HepG2 (cell line): Measurements from ENCODE around the gene ERVMER34-1. TPM values are rescaled to one million over a fixed set of nuclear protein-coding genes. Genes with fewer than 3 reads are reported as not detected.

Experiments
- ATAC-seq: fragments of 200-7000 bp; cut with Tn5 transposase; 3 replicates; pipeline ENCODE4 v1.9.1; 2020; ENCODE audit warnings: mild to moderate bottlenecking, moderate library complexity
- BruUV-seq: library from RNA; stranded (reverse); fragments of 400-500 nt; replicated peaks from 2 replicates; lab custom pipeline; 2021; lab: Mats Ljungman, UMichigan
- CTCF ChIA-PET: fragments of 300-600 bp; formaldehyde crosslinking; extraction: SDS; loops from one replicate; lab custom pipeline; 2021; ENCODE audit warnings: low total read pairs, inconsistent platforms, low intra/inter-chr PET ratio; lab: Yijun Ruan, JAX
- POLR2A ChIA-PET: fragments of 350-600 bp; sonication (Branson Sonifier 250); formaldehyde crosslinking; loops from one replicate; lab custom pipeline; 2020; ENCODE audit warnings: antibody characterized with exemption, inconsistent platforms; lab: Yijun Ruan, JAX
- DNase-seq: peaks from one replicate; pipeline ENCODE4 v3.0.0-alpha.2; 2015; ENCODE audit warnings: low spot score
- FAIRE-seq: peaks from 3 replicates; lab custom pipeline; 2011; peaks lifted over from hg19 to GRCh38; lab: Jason Lieb, UNC
- H2AFZ ChIP-seq: one replicate; pipeline ENCODE4 v1.6.1; 2011; ENCODE audit warnings: low read length, inconsistent platforms
- H3K27ac ChIP-seq: fragments of 300-600 bp; 3 replicates; pipeline ENCODE4 v1.8.0; 2011; ENCODE audit warnings: mixed run types, mild to moderate bottlenecking, mixed read lengths, low read length, inconsistent platforms; ENCODE audit not compliant: insufficient read depth; ENCODE audit errors: extremely low read length
- H3K27me3 ChIP-seq, 2 experiments: fragments of 200-600 bp in 1 of 2; 2 replicates in 1 of 2; 3 replicates in 1 of 2; pipeline versions ENCODE4 v1.6.0 to v1.8.0; 2011; ENCODE audit warnings: low read length in 2 of 2, mild to moderate bottlenecking in 2 of 2, moderate library complexity in 2 of 2, inconsistent platforms in 1 of 2; ENCODE audit not compliant: insufficient read depth in 2 of 2, control insufficient read depth in 1 of 2
- H3K36me3 ChIP-seq, 2 experiments: fragments of 200-600 bp in 1 of 2; replicated peaks in 1 of 2; 2 replicates in 1 of 2; 3 replicates in 1 of 2; pipeline versions ENCODE4 v1.5.1 to v1.8.0; 2011; ENCODE audit warnings: low read length in 2 of 2, inconsistent platforms in 1 of 2; ENCODE audit not compliant: insufficient read depth in 2 of 2, control insufficient read depth in 1 of 2
- H3K4me1 ChIP-seq: 2 replicates; pipeline ENCODE4 v1.5.1; 2012; ENCODE audit warnings: low read length, inconsistent platforms; ENCODE audit not compliant: insufficient read depth
- H3K4me2 ChIP-seq: 2 replicates; pipeline ENCODE4 v1.6.0; 2011; ENCODE audit warnings: low read depth, low read length, inconsistent platforms
- H3K4me3 ChIP-seq, 3 experiments: fragments of 200-600 bp in 1 of 3; sonication (generic), shearing (Covaris generic) in 1 of 3; replicated peaks in 1 of 3; 2 replicates each; pipeline ENCODE4 v1.5.1; 2011 to 2016; ENCODE audit warnings: low read length in 3 of 3, inconsistent platforms in 2 of 3, low read depth in 2 of 3, mild to moderate bottlenecking in 2 of 3, control low read depth in 1 of 3, mixed read lengths in 1 of 3; ENCODE audit not compliant: insufficient read depth in 1 of 3
- H3K79me2 ChIP-seq: one replicate; pipeline ENCODE4 v1.6.1; 2011; ENCODE audit warnings: low read length, inconsistent platforms; ENCODE audit not compliant: insufficient read depth
- H3K9ac ChIP-seq: 2 replicates; pipeline ENCODE4 v1.6.0; 2011; ENCODE audit warnings: mild to moderate bottlenecking, low read depth, low read length, inconsistent platforms; ENCODE audit not compliant: insufficient read depth
- H3K9me3 ChIP-seq: 2 replicates; pipeline ENCODE4 v1.5.1; 2012; ENCODE audit warnings: mild to moderate bottlenecking, low read length
- H4K20me1 ChIP-seq: 2 replicates; pipeline ENCODE4 v1.6.0; 2011; ENCODE audit warnings: inconsistent platforms, mild to moderate bottlenecking, low read length, moderate library complexity; ENCODE audit not compliant: insufficient read depth
- ARNT2 ChIP-seq: sonication (generic); formaldehyde crosslinking; IDR thresholded peaks from 2 replicates; pipeline ENCODE4 v1.8.0; 2022; ENCODE audit warnings: mild to moderate bottlenecking, low read depth, missing genetic modification reagents, moderate library complexity
- ASH2L ChIP-seq: fragments of 300-600, 200-600 bp; sonication (generic); IDR thresholded peaks from 2 replicates; pipeline ENCODE4 v1.7.0; 2017; ENCODE audit warnings: low read depth, mild to moderate bottlenecking, moderate library complexity, mixed read lengths, low read length; ENCODE audit not compliant: insufficient read length
- BHLHE40 ChIP-seq: IDR thresholded peaks from 2 replicates; pipeline ENCODE4 v1.6.1; 2011; ENCODE audit warnings: low read length, improper control_type of control experiment
- ESRRA ChIP-seq: sonication (generic); formaldehyde crosslinking; IDR thresholded peaks from 2 replicates; pipeline ENCODE4 v1.5.1; 2020; ENCODE audit warnings: mild to moderate bottlenecking, low read depth, missing genetic modification reagents
- FOXP4 ChIP-seq: sonication (generic); formaldehyde crosslinking; IDR thresholded peaks from 2 replicates; pipeline ENCODE4 v1.4.0; 2020; ENCODE audit warnings: missing genetic modification reagents
- GATAD2A ChIP-seq: IDR thresholded peaks from 2 replicates; pipeline ENCODE4 v1.6.1; 2016
- HNRNPH1 ChIP-seq: fragments of 200-400 bp; formaldehyde crosslinking; optimal IDR thresholded peaks from 2 replicates; pipeline ENCODE3; 2017; ENCODE audit warnings: mild to moderate bottlenecking, low read depth, low read length
- HNRNPUL1 ChIP-seq: fragments of 200-400 bp; formaldehyde crosslinking; IDR thresholded peaks from 2 replicates; pipeline ENCODE4 v1.6.1; 2017; ENCODE audit warnings: low read depth, mild to moderate bottlenecking, low read length, moderate library complexity
- POLR2AphosphoS2 ChIP-seq: IDR thresholded peaks from 2 replicates; pipeline ENCODE4 v1.6.1; 2011; ENCODE audit warnings: low read depth, low read length, improper control_type of control experiment
- SMC3 ChIP-seq: IDR thresholded peaks from 2 replicates; pipeline ENCODE4 v1.6.1; 2011; ENCODE audit warnings: low read length, improper control_type of control experiment
- SOX13 ChIP-seq, 3 experiments: fragments of 450-650 bp in 1 of 3; sonication (generic) in 1 of 3; formaldehyde crosslinking in 1 of 3; IDR thresholded peaks in 2 of 3; conservative IDR thresholded peaks in 1 of 3; 2 replicates each; pipeline versions ENCODE4 v1.5.0 to v1.6.1; 2016 to 2020; ENCODE audit warnings: antibody characterized with exemption in 1 of 3, mild to moderate bottlenecking in 1 of 3, missing compliant biosample characterization in 1 of 3, missing genetic modification reagents in 1 of 3, moderate library complexity in 1 of 3
- SRY ChIP-seq: sonication (generic); formaldehyde crosslinking; IDR thresholded peaks from 2 replicates; pipeline ENCODE4 v1.8.0; 2022; ENCODE audit warnings: mild to moderate bottlenecking, missing genetic modification reagents
- ZNF282 ChIP-seq: fragments of 450-650 bp; IDR thresholded peaks from 2 replicates; pipeline ENCODE4 v1.6.1; 2018; ENCODE audit not compliant: partially characterized antibody
- WGBS: methylation state at CpG from one replicate; pipeline ENCODE4 v1.1.6; 2017; ENCODE audit warnings: low lambda C conversion rate; 5-methylcytosine and 5-hydroxymethylcytosine counted together
- in situ Hi-C: cut with HindIII; loops from 2 replicates; pipeline ENCODE4 v1.10.0; 2017; ENCODE audit warnings: low pct_unique_long_range_greater_than_20kb; ENCODE audit not compliant: extremely low pct_ligation_motif_present
- intact Hi-C: fragments of 100-400 bp; cut with micrococcal nuclease; formaldehyde crosslinking; loops from one replicate; pipeline ENCODE4 v1.10.0; 2022; ENCODE audit not compliant: unreplicated experiment
- polyA plus RNA-seq, 8 experiments: library from polyadenylated mRNA; depleted of rRNA in 3 of 8; stranded (reverse) in 7 of 8; unstranded in 1 of 8; fragments of >200 nt; fragmentation: Illumina TruSeq in 4 of 8; extraction: Trizol in 4 of 8; gene quantifications; 2 replicates each; pipeline versions ENCODE4 v1.2.1 to v1.2.3, GENCODE V29; 2011 to 2016; ENCODE audit warnings: low read depth in 4 of 8, missing spikeins in 1 of 8, mixed read lengths in 1 of 8; ENCODE audit not compliant: insufficient read depth in 1 of 8
- total RNA-seq, 5 experiments: library from RNA; depleted of rRNA; stranded (reverse); fragments of >200 nt; fragmentation: Illumina TruSeq; extraction: Trizol; gene quantifications; 2 replicates each; pipeline ENCODE4 v1.2.3, GENCODE V29; 2016; ENCODE audit warnings: low read depth in 1 of 5
- TF ChIP-seq, protein P1 (sequence below): sonication (generic); formaldehyde crosslinking; IDR thresholded peaks from 2 replicates; pipeline ENCODE4 v1.4.0; 2020; ENCODE audit warnings: missing genetic modification reagents
- TF ChIP-seq, protein P2 (sequence below): sonication (generic); formaldehyde crosslinking; IDR thresholded peaks from 2 replicates; pipeline ENCODE4 v1.4.0; 2020; ENCODE audit warnings: missing genetic modification reagents

ERVMER34-1 gene
- total and polyA plus RNA-seq, 2 of the 13 experiments (the other 11 are each of a cell fraction or from before 2014, with no cell fraction given) = 0.04 to 0.35 TPM

DNA sequence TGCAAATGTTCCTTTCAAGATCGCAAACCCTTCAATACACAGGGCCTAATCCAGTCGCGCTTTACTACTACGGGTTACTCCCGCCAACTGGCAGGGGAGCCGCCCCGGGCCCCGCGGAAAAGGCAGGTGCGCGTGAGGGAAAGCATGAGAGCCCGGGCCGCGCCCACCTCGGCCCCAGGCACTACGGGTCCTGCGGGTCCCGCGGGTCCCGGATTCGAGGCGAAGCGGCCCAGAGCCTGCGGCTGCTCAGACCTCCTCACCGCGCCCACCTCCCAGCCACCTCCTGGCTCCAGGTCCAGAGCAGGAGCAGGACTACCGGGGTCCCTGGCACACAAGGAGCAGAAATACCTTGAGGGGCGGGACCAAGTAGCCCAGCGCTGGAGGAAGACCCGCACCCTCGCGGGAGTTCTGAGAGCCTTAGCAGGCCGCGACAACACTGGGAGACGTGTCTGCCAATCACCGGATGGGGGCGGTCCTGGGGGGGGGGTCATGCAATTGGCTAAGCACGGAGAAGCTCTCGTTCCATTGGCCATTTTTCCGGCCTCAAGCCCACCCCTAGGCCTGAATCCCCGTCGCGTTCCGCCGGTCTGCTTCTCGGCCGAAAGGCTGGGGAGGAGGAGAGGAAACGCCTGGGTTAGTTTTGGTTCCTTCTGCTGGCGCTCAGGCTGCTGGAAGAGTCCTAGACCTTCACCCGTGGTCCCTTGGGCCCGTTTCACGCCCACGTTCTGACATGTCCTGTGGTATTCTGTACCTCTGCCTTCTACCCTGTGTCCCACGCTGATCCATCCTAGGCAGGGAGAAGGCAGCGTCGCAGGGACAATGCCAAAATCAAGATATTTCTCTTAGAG is 29.0 kb downstream of the ERVMER34-1 start:
- ChIA-PET POLR2A (interaction anchor here (0.7 to 3.9 kb wide), 4 partner anchors 10 to 64 kb away, joined by 3 to 81 read pairs (median 5); no protein-coding TSS in a partner anchor), CTCF (no interaction called here)
- no peaks in the 10 kb centered on the region for H3K27me3 ChIP-seq
- ATAC-seq (peak; percentile 94), DNase-seq (peak; percentile 81), FAIRE-seq (peak; percentile 81)
- no peaks in the 10 kb centered on the region for H4K20me1 ChIP-seq
- H3K9me3 ChIP-seq = no peaks in the 10 kb centered on the region
- H3K4me1 ChIP-seq = no peaks in the 10 kb centered on the region
- H3K4me3 ChIP-seq = peak overlapping the region; percentile 45 to 74 (median 67)
- peak overlapping the region; percentile 75 for H3K4me2 ChIP-seq
- H3K79me2 ChIP-seq = no peaks in the 10 kb centered on the region
- H3K9ac ChIP-seq = peak overlapping the region; percentile 70
- TSS peak; percentile 88 for BruUV-seq
- WGBS = 69% methylated on average over 33 of the region's 56 CpGs
- H3K36me3 ChIP-seq = peaks cover 0 to 10% of the 10 kb centered on the region in 2 experiments; a peak in 1 of 5 replicates
- H2AFZ ChIP-seq = peak overlapping the region; percentile 87
- in situ Hi-C loops (loop anchor here (25.0 kb wide), 1 partner anchor 265 kb away; no protein-coding TSS in a partner anchor), intact Hi-C loops (loop anchor here (5.0 kb wide), 1 partner anchor 260 kb away; no protein-coding TSS in a partner anchor)
- H3K27ac ChIP-seq = peak overlapping the region; percentile 63
- TF ChIP-seq HNRNPUL1 = no peak
- TF ChIP-seq FOXP4 (CRISPR knock-in tag) = no peak
- TF ChIP-seq ASH2L = no peak
- TF ChIP-seq ZNF282 = no peak
- TF ChIP-seq SMC3 = no peak
- TF ChIP-seq GATAD2A = no peak
- TF ChIP-seq, protein P1, sequence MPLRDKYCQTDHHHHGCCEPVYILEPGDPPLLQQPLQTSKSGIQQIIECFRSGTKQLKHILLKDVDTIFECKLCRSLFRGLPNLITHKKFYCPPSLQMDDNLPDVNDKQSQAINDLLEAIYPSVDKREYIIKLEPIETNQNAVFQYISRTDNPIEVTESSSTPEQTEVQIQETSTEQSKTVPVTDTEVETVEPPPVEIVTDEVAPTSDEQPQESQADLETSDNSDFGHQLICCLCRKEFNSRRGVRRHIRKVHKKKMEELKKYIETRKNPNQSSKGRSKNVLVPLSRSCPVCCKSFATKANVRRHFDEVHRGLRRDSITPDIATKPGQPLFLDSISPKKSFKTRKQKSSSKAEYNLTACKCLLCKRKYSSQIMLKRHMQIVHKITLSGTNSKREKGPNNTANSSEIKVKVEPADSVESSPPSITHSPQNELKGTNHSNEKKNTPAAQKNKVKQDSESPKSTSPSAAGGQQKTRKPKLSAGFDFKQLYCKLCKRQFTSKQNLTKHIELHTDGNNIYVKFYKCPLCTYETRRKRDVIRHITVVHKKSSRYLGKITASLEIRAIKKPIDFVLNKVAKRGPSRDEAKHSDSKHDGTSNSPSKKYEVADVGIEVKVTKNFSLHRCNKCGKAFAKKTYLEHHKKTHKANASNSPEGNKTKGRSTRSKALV (CRISPR knock-in tag) = no peak
- TF ChIP-seq, protein P2, sequence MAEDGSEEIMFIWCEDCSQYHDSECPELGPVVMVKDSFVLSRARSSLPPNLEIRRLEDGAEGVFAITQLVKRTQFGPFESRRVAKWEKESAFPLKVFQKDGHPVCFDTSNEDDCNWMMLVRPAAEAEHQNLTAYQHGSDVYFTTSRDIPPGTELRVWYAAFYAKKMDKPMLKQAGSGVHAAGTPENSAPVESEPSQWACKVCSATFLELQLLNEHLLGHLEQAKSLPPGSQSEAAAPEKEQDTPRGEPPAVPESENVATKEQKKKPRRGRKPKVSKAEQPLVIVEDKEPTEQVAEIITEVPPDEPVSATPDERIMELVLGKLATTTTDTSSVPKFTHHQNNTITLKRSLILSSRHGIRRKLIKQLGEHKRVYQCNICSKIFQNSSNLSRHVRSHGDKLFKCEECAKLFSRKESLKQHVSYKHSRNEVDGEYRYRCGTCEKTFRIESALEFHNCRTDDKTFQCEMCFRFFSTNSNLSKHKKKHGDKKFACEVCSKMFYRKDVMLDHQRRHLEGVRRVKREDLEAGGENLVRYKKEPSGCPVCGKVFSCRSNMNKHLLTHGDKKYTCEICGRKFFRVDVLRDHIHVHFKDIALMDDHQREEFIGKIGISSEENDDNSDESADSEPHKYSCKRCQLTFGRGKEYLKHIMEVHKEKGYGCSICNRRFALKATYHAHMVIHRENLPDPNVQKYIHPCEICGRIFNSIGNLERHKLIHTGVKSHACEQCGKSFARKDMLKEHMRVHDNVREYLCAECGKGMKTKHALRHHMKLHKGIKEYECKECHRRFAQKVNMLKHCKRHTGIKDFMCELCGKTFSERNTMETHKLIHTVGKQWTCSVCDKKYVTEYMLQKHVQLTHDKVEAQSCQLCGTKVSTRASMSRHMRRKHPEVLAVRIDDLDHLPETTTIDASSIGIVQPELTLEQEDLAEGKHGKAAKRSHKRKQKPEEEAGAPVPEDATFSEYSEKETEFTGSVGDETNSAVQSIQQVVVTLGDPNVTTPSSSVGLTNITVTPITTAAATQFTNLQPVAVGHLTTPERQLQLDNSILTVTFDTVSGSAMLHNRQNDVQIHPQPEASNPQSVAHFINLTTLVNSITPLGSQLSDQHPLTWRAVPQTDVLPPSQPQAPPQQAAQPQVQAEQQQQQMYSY (CRISPR knock-in tag) = no peak
- no peak for TF ChIP-seq ESRRA (CRISPR knock-in tag)
- no peak for TF ChIP-seq BHLHE40
- no peak for TF ChIP-seq HNRNPH1
- TF ChIP-seq ARNT2 (CRISPR knock-in tag) = no peak
- no peak for TF ChIP-seq SOX13 (IDR thresholded peaks at IDR 0.05)
- TF ChIP-seq SOX13 (CRISPR knock-in tag; conservative IDR thresholded peaks at IDR 0.05 in 1 of 2, IDR thresholded peaks at IDR 0.05 in 1 of 2) = no peak
- 0 out of 2 replicates have a peak, but pooled peaks have one; percentile 18 for TF ChIP-seq POLR2AphosphoS2
- TF ChIP-seq SRY = no peak
